Measurements from ENCODE around the gene DND1. TPM values are rescaled to one million over a fixed set of nuclear protein-coding genes. Genes with fewer than 3 reads are reported as not detected.
"Not testable (repeated sequence)": the region's sequence is repeated elsewhere in the genome, so short reads cannot be mapped to it uniquely, and the experiment has no call there.

Gene DND1
- total RNA-seq, 6 experiments from 2014 or later, result 0.27 to 1.4 (median 0.69) TPM

- DNase-seq (no peak), ATAC-seq (peak in 2 of 4 donors; percentile 10 to 15)
- TF ChIP-seq, protein P1, sequence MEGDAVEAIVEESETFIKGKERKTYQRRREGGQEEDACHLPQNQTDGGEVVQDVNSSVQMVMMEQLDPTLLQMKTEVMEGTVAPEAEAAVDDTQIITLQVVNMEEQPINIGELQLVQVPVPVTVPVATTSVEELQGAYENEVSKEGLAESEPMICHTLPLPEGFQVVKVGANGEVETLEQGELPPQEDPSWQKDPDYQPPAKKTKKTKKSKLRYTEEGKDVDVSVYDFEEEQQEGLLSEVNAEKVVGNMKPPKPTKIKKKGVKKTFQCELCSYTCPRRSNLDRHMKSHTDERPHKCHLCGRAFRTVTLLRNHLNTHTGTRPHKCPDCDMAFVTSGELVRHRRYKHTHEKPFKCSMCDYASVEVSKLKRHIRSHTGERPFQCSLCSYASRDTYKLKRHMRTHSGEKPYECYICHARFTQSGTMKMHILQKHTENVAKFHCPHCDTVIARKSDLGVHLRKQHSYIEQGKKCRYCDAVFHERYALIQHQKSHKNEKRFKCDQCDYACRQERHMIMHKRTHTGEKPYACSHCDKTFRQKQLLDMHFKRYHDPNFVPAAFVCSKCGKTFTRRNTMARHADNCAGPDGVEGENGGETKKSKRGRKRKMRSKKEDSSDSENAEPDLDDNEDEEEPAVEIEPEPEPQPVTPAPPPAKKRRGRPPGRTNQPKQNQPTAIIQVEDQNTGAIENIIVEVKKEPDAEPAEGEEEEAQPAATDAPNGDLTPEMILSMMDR (IDR thresholded peaks at IDR 0.05), result no peak
- no peak for TF ChIP-seq POLR2A (IDR thresholded peaks at IDR 0.05)
- Histone ChIP-seq H3K27me3 (no peaks in the 10 kb centered on the region), H3K36me3 (peaks cover 0 to 53% (median 26%) of the 10 kb centered on the region in 4 donors), H3K4me3 (peak overlapping the region; percentile 75 to 95 (median 80)), H3K9me3 (no peaks in the 10 kb centered on the region), H3K4me1 (peaks cover 0 to 24% (median 8%) of the 10 kb centered on the region in 4 donors), H3K27ac (peak overlapping the region; percentile 52 to 86 (median 62))
- WGBS (ENCODE audit: insufficient coverage, low coverage, low lambda C conversion rate, missing lambda C conversion rate), result 2% methylated on average over 19 of the region's 27 CpGs
- intact Hi-C loops (cut with DNase I), result no loop called here
Measured at GRCh38 chr5:140647042-140647419, 26.3 kb downstream of the DND1 start.

DNA sequence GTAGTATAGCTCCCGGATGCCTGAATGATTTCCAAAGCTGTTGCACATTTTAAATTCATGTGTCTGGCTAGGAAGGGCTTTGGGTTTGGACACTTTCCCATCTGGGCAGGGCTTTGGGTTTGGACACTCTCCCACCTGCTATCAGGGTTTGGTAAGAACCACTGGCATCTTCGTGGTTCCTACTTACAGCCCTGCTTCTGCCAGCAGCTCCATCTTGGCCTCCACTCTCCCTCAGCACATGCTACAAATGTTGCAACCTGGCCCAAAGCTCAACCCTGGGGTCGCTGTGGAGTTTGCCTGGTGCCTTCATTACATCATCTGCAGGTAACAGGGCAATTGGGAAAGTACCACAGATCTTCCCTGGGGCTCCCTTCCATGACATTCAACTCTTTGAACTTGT lies 30.7 kb downstream of the DND1 start:
- peaks cover 0 to 35% (median 15%) of the 10 kb centered on the region in 4 donors for H3K4me1 ChIP-seq
- no peak overlapping the region for H3K4me3 ChIP-seq
- no peaks in the 10 kb centered on the region for H3K27me3 ChIP-seq
- DNase-seq, result peak in 2 of 3 donors; percentile 77 to 78
- ATAC-seq, result peak in 1 of 4 donors; percentile 7
- no peak for TF ChIP-seq POLR2A (IDR thresholded peaks at IDR 0.05)
- TF ChIP-seq, protein P1 (IDR thresholded peaks at IDR 0.05), result no peak
- intact Hi-C loops (cut with DNase I), result no loop called here
- H3K36me3 ChIP-seq, result peaks cover 0 to 34% (median 12%) of the 10 kb centered on the region in 4 donors
- 11% methylated on average over 2 of the region's 3 CpGs for WGBS (ENCODE audit: insufficient coverage, low coverage, low lambda C conversion rate, missing lambda C conversion rate)
- no peaks in the 10 kb centered on the region for H3K9me3 ChIP-seq
- H3K27ac ChIP-seq, result peak overlapping the region in 1 of 3 donors; percentile 69

GRCh38 chr5:140641716-140642115 lies 31.7 kb downstream of the DND1 start:
- WGBS (ENCODE audit: insufficient coverage, low coverage, low lambda C conversion rate, missing lambda C conversion rate), result no CpG with 5 or more reads among the region's 8 CpGs
- Histone ChIP-seq H3K9me3 (no peaks in the 10 kb centered on the region), H3K27me3 (no peaks in the 10 kb centered on the region), H3K36me3 (peaks cover 0 to 34% (median 12%) of the 10 kb centered on the region in 4 donors), H3K4me3 (no peak overlapping the region), H3K27ac (peak overlapping the region in 1 of 3 donors; percentile 69), H3K4me1 (peaks cover 0 to 33% (median 15%) of the 10 kb centered on the region in 4 donors)
- intact Hi-C loops (cut with DNase I), result no loop called here
- no peak for DNase-seq
- no peak for TF ChIP-seq POLR2A (IDR thresholded peaks at IDR 0.05)
- TF ChIP-seq, protein P1 (IDR thresholded peaks at IDR 0.05), result no peak
- no peak for ATAC-seq

DNA sequence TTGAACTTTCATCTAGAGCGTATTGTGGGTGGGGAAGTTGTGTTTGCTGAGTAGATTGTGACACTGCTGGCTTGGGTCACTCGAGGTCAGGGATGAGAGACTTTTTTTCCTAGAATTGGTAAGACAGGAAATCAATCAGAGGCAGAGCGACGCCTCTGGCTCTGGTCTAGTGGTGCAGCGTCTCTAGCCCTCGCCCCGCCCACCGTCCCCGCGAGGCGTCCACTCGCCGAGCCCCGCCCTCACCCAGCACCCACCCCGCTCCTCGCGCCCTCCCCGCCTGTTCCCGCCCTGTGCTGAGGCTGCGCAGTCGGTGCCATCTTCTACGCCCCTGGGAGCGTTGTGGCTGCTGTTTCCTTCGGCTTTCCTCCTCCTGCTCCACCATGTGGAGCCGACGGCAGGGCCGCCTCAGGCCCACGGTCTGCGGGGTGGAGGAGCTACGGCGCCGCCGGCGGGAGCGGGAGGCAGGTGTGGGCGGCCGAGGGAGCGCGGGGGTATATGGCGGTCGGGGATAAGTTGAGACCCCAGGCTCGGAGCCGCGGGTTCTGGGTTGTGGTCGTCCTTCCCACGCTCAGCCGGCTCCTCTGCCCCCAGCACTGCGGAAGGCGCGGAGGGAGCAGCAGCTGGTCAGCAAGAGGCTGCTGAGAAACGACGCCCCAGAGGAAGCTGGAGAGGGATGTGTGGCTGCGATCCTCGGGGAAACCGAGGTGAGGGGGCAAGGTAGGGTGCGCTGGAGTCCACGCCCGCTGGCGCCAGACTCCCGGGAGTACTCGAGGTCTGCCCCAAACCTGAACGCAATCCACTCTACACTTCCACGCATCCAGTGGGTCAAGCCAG lies 34.0 kb downstream of the DND1 start, which contains the start of gene TMCO6:
Gene TMCO6 (plus strand): TSS at position 304 of the 834 bp plus-strand sequence. CDS start 77 bp downstream, at position 381.
- peak; percentile 99 to 100 (median 99) for DNase-seq
- Histone ChIP-seq H3K27me3 (no peaks in the 10 kb centered on the region), H3K27ac (peak within 1 kb of the TSS; percentile 89 to 97 (median 94)), H3K4me3 (peak within 1 kb of the TSS; percentile 77 to 91 (median 82)), H3K36me3 (peaks cover 0 to 23% (median 5%) of the 10 kb centered on the region in 4 donors), H3K9me3 (no peaks in the 10 kb centered on the region), H3K4me1 (peaks cover 0 to 35% (median 14%) of the 10 kb centered on the region in 4 donors)
- 3% methylated on average over 15 of the region's 63 CpGs for WGBS (ENCODE audit: insufficient coverage, low coverage, low lambda C conversion rate, missing lambda C conversion rate)
- TF ChIP-seq POLR2A (IDR thresholded peaks at IDR 0.05), result peak; percentile 69
- TF ChIP-seq, protein P1 (IDR thresholded peaks at IDR 0.05), result peak; percentile 45 to 68 (median 62)
- intact Hi-C loops (cut with DNase I), result loop anchor here (10.0 kb wide), 1 partner anchor 75 kb away; the partner anchor contains the start of genes APBB3 (in 2 of the 2) and SLC35A4 (in 2 of the 2)
- peak; percentile 90 to 98 (median 93) for ATAC-seq

- not testable (repeated sequence) for ATAC-seq, DNase-seq, H3K9me3 ChIP-seq, H3K27me3 ChIP-seq
- Histone ChIP-seq H3K27ac (peak overlapping the region; percentile 89 to 97 (median 90)), H3K4me3 (peak overlapping the region; percentile 77 to 91 (median 82)), H3K36me3 (peaks cover 0 to 18% (median 2%) of the 10 kb centered on the region in 4 donors), H3K4me1 (peaks cover 0 to 36% (median 16%) of the 10 kb centered on the region in 4 donors)
- 3% methylated on average over 9 of the region's 9 CpGs for WGBS (ENCODE audit: insufficient coverage, low coverage, low lambda C conversion rate, missing lambda C conversion rate)
- intact Hi-C loops (cut with DNase I), result loop anchor here (10.0 kb wide), 1 partner anchor 74 kb away; the partner anchor contains the start of genes APBB3 (in 2 of the 2) and SLC35A4 (in 2 of the 2)
Measured at GRCh38 chr5:140638898-140639147, 34.6 kb downstream of the DND1 start.

Data from right lobe of liver (tissue), 6 donors.